GM21447 (cell line): Measurements from ENCODE around the gene GDF3.
"Not testable (repeated sequence)": the region's sequence is repeated elsewhere in the genome, so short reads cannot be mapped to it uniquely, and the experiment has no call there.

Experiments used
- ATAC-seq: cut with Tn5 transposase; IDR thresholded peaks from one replicate; pipeline ENCODE4 v1.9.1; 2021; ENCODE audit not compliant: unreplicated experiment

Gene GDF3

DNA sequence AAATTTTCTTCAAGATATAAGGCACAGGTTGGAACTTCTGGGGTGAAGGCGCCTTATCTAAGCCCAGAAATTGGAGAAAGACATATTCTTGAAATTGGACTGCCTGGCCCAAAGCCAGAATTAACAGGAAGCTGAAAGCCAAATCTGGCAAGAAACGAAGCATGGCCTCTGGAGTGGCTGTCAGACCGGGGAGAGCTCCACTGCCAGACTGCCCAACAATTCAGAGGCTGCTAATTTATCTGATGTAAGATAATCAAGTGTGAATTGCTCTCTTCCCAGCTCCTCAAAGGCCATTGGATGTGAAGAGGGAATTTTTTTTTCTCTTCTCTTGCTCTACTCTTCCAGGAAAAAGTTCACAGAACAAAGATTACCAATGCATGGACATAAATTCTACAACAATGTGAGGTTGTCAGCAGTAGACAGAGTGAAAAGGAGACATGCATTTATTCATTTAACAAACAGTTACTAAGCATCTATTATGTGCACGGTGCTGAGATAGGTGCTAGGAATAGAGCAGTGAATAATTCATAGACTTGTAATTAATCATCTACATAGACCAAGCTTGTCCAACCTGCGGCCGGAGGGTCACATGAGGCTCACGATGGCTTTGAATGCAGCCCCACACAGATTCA is at the start of gene GDF3:
Gene GDF3 (minus strand): TSS at position 210 of the 632 bp plus-strand sequence. CDS start 47 bp downstream, at position 163.
- no peak for ATAC-seq

DNA sequence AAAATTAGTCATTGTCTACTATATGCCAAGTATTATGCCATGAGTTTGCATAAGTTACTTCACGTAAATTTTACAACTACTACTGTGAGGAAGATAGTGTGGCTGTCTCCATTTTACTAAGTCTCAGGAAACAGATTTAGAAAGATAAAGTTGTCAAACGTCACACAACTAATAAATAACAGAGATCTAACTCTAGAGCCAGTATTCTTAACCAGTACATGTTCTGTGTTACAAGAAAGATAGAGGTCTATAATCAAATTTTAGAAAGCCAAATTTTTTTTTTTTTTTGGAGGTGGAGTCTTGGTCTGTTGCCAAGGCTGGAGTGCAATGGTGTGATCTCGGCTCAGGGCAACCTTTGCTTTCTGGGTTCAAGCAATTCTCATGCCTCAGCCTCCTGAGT is 37.4 kb upstream of the GDF3 start:
- ATAC-seq: no peak

DNA sequence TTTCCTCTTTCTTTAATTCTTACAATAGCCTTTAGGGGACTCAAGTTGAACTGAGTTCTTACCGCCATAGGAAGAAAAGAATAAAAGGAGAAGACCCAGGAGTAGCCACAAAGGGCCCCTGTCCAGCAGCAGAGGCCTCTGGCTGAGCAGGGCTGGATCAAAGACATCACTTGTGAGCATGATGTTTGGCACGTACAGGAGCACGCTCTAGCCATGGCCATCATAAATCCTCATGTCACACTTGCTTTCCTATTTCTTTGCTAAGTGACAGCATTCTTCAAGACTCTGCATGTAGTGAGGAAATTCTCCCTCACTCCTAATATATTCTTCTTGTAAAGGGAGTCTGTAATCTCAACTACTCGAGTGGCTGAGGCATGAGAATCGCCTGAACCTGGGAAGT is 35.9 kb upstream of the GDF3 start:
- ATAC-seq: no peak

DNA sequence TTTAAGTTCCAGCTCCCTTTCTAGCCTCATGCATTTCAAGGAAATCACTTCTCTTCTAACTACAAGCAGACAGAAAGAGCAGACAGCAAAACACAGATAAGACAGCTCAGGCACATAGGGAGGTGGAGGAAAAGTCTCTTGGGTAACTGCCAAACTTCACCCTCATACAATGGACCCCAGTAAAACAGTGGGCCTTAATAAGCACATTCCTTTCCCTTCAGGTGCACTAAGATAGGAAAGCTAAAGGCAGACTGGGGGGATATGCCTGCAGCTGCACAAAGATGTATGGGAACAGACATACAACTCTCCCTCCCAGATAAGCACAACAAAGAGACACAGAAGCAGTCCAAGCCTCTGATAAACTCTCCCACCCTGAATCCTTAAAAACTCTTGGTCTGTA is 35.4 kb upstream of the GDF3 start:
- ATAC-seq: not testable (repeated sequence)

DNA sequence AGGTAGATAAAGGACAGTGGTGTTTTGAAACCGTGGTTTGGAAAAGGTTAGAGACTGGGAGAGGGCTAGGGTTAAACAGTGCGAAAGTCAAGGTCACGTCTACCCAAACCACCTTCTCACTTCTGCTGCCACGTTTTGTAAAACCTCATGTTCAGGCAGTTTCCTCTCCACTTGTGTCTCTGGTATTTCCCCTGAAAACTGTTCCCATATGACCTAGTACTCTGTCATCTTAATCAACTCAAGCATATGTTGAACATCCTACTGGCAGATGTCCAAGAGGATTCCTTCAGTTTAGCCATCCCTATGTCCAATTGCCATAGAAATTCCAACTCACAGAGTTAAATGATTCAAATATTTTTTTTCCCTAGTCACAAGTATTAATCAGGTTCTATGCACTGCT is 34.2 kb upstream of the GDF3 start:
- ATAC-seq: no peak

DNA sequence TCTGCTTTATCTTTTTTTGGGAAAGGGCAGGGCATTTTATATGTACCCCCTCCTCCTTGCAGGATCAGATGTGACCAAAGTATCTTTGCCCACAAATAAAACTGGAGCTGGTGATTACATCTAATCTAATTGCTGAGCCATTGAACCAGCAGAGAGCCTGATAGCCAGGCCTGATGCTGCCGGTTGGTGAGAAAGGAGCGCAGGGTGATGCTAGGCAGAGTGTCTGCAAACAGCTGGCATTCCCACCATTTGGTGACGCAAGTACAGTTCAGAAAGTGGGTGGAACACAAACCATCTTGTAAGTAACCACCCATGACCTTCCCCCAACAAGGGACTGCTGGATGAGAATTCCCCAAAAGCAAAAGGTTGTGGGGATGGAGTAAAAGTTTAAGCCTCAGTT is 28.4 kb upstream of the GDF3 start:
- ATAC-seq: no peak

DNA sequence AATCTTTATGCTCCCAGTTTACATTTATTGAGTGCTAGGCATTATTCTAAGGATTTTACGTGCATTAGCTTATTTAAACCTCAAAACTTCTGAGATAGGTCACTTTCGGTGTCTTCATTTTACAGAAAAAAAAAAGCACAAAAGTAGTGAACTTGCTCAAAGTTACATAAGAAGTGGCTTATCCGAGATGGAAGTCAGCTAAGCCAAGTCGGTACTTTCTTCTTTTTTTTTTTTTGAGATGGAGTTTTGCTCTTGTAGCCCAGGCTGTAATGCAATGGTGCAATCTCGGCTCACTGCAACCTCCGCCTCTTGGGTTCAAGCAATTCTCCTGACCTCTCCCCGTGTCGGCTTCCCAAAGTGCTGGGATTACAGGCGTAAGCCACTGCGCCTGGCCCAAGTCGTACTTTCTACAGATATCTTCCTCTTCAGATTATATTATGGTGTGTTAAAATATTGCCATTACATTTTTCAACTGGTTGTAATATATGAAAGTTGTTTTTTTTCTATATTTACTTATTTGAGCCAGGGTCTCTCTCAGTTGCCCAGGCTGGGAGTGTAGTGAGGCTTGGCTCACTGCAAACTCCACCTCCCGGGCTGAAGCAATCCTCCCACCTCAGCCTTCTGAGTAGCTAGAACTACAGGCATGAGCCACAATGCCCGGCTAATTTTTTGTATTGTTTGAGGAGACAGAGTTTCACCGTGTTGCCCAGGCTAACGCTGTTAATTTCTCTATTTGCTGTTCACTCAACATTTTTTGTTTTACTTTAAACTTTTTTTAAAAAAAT is 24.6 kb upstream of the GDF3 start:
- no peak for ATAC-seq

DNA sequence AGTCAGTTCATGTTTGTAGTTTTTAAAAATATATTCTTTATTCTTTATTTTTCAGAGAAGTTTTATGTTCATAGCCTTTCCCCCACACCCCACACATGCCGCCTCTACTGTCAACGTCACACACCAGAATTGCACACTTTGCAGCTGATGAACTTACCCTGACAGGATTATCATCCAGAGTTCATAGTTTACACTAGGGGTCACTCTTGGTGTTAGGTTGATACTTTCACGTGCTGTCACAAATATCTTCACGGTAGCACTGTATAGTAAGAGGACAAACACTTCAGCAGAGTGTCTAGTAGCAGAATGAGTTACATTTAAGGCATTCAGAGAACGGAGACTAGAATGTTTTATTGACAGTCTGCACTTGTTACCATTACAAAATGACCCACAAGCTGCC is 20.8 kb upstream of the GDF3 start:
- no peak for ATAC-seq

DNA sequence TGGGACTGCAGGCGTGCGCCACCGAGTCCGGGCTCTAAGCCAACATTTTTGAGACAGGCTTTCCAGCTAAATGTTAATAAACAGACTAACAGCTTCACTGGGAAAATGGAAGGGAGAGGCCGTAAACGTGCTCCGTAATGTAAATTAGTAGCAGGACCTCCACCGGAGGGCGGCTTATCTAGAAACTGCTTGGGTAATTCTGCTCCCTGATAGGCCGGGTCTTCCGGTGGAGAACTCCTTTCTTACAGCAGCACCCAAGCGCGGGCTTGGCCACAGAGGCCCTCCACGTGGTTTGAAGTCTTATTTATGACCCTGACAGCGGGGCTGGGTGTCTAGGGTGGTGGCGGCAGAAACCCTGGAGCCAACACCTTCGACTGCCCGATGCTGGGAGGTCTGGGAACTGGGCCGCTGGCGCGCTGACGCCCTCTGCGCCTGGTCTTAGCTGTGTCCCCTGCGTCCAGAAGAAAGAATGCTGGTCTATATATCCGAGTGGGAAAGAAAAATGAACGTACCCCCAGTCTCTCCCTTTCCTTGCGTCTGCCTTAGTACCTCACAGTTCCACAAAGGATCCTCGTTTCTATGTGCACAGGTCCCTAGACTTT is 17.4 kb upstream of the GDF3 start:
- no peak for ATAC-seq

DNA sequence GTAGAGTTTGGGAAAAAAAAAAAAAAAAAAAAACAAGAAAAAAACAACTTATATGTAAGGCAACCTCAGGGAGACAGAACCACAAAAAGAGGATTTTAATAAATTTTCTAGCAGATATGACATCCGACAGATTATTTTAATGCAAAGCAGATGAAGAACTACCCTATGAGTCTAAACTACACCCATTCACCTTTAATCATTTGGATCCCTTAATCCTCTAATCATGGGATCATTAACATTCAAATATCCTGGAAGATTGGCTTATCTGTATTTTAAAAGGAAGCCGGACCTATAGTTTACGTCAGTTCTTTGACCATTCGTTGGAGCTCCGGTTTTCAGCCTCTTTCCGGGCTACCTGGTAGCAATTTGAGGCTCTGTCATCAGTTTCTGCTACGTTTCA is 15.6 kb upstream of the GDF3 start, which contains the start of gene DPPA3:
Gene DPPA3 (plus strand): TSS at position 301 of the 400 bp plus-strand sequence. CDS start 138 bp downstream, outside the sequence.
- ATAC-seq: no peak

DNA sequence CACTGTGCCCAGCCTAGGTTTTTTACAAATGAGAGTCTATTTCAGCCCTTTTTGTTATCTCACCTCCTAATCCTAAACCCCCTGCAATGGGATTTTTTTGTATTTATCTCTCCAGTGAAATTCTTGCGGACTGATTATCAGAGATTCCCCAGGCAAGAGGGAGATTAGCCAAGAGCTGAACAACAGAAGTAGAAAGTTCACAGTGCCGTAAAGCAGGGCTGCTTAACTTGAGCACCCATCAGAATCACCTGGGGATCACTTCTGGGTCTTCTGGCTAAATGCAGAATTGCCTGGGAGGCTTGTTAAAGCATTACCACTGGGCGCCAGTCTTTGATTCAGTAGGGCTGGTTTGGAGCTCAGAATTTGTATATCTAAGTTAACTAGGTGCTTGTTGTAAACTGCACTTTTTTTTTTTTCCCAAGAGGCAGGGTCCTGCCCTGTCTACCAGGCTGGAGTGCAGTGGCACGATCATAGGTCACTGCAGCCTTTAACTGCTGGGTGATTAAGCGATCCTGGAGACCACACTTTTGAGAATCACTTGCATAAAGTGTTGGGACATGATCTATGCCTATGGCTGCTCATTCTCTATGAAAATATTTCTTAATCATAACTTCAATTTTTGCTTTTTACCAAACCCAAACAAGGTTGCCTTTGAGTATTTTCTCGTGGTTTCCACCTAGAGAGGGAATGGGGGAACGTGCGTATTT is 14.5 kb upstream of the GDF3 start:
- ATAC-seq: no peak

DNA sequence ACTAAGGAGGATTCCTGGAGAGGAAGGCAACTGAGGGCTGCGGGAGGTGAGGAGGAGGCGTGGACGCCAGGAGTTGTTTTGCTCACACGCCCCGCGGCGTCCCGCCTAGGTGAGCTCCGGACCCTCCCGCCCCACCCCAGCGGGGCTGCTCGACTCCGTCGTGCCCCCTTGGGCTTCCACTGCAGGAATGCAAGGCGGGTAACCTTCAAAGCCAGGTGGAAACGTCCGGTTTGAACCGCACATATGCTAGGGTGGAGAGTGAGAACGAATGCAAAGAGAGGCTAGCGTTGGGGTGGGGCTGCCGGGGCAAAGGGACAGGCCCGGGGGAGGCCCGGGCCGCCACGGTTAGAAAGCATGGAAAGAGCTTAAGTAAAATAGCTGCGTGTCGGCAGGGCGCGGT is 10.3 kb upstream of the GDF3 start:
- no peak for ATAC-seq

DNA sequence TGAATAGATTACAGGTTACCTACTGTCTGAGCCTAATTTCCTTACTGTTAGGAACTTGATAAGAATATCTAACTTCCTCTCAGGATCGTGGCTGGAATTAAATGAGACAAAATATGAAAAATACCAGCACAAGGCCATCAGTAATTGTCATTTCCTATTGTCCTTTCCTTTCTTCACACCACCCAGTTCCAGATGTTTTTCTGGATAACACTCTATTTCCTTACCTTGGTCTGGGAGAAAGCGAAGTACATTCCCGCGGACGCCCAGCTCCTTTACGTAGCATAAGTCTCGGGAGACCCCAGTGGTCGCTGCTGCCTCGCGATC is 376 bp downstream of the GDF3 start:
- no peak for ATAC-seq

DNA sequence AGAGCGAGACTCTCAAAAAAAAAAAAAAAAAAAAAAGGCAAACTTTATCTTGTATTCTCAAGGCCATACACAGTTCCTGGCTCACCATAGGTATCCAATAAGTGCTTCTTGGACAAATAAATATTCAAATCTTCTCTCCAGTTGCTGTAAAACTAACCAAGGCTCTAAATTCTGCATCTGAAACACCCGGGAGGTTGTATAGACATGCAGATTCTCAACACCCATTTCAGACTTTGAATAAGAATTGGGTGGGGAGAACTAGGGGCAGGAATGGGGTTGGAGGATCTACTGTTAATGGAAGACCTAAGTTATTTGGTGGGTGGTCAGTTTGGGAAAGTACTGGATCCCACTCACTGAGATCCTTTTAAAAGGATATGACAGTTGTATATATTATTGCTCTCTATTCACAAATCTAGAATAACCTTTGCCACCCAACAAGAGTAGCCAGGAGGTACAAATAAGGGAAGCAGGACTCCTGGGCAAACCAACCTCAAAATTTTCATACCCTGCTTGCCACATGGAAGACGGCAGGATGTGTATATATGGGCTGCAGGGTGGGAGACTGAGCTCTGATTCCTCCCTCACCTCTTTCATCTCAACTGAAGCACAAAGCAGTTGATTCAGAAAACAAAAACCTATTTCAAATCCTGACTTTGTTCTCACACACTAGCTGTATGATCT is 879 bp downstream of the GDF3 start:
- no peak for ATAC-seq

DNA sequence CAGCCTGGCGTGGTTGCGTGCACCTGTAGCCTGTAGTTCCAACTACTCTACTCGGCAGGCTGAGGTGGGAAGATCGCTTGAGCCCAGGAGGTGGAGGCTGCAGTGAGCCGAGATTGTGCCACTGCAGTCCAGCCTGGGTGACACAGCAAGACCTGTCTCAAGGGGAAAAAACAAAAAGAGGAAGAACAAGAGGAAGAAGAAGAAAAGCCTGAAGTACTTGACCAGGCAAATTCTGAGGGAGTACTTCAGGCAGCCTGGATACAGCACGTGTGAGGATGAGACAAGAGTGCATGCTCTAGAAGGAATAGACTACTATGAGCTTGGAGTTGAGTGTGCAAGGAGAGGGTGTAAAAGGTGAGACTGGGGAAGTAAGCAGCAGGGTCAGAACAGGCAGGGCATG is 1.8 kb downstream of the GDF3 start:
- ATAC-seq: no peak

DNA sequence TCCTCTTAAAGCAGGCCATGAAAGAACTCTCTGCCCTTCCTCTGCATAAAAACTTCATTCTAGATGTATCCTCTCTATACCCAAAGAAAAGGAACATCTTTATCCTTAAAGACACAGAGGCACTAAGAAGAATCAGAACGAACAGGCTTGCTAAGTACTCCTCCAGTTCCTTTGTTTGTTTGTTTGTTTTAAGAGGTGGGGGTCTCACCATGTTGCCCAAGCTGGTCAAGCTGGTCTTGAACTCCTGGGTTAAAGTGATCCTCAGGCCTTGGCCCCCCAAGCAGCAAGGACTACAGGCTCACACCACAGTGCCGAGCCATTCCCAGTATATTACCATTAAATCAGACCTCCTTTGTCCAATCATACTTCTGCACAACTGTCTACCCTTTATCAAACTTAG is 14.0 kb downstream of the GDF3 start:
- no peak for ATAC-seq

DNA sequence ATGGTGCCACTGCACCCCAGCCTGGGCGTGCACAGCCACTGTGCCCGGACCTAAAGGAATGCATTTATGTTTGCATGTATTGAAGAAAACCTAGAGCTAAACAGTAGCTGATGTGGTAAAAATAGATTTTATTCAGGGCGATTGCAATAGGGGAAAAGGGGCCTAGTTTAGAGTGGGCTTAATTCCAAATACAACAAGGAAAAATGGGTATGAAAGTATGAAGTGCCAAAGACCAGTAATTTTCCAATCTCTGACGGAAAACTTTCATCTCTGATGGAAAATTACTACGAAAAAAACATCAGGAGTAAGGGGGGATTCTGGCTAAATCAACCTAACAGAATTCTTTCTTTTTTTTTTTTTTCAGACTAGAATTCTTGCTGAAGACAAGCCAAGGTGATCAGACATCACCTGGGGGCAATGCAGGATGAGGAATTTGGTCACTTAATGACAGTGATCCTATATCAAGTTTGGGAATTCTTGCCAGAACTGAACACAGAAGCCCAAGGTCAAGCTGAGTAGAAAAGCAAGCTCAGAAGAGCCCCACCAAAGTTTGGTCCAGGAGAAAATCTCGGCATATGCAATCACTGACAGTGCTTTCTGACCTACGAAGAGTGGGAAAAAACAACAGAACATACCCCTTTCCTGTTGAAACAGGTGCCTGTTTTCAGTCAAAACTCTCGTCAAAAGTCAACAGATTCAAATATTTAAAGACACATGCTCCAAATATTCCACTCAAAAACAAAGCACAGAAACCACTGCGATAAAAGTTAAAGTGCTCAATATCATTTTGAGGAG is 16.1 kb downstream of the GDF3 start:
- no peak for ATAC-seq

DNA sequence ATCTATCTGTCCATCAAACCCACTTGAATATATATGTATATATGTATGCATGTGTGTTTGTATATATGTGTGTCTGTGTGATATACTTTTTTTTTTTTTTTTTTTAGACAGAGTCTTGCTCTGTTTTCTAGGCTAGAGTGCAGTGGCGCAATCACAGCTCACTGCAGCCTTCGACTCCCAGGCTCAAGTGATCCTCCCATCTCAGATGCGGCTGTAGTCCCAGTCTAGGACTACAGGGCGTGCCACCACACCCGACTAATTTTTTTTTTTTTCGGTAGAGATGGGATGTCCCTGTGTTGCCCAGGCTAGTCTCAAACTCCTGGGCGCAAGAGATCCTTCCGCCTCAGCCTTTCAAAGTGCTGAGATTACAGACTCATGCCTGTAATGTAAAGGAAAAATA is 16.8 kb downstream of the GDF3 start:
- no peak for ATAC-seq

DNA sequence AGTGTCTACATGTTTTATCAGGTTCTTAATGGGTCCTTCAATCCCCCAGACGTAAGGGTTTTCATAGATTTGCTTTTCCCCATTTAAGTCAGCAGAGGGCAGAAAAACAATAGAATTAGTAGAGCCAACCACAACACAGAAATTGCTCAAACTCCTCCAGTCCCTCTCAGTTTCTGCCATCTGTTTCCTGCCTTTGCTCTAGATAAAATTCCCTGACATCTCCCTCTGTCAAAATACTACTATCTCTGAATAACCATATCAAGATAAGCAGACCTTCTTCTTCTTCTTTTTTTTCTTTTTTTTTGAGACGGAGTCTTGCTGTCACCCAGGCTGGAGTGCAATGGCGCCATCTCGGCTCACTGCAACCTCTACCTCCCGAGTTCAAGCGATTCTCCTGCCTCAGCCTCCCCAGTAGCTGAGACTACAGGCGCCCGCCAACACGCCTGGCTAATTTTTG is 18.1 kb downstream of the GDF3 start:
- ATAC-seq: not testable (repeated sequence)

DNA sequence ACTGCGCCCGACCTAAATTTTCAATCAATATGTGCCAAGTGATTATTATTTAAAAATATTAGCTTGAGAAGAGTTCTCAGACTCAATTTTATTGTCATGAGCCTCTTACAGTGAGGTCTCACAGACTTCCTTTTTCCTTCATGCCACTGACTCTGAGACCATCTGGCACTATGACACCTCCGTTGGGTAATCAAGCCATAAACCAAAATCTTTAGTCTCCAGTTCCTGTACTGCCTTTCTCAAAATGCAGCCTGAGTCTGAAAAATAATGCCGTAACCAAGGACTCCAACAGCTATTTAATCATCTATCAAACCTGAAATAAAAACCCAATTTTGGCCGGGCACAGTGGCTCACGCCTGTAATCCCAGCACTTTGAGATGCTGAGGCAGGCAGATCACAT is 20.1 kb downstream of the GDF3 start:
- not testable (repeated sequence) for ATAC-seq
